ENCODE measurements around the gene CERT1.
A peak's percentile ranks its signal among the peaks of the same experiment; 100 is the strongest.

CERT1 gene

DNA sequence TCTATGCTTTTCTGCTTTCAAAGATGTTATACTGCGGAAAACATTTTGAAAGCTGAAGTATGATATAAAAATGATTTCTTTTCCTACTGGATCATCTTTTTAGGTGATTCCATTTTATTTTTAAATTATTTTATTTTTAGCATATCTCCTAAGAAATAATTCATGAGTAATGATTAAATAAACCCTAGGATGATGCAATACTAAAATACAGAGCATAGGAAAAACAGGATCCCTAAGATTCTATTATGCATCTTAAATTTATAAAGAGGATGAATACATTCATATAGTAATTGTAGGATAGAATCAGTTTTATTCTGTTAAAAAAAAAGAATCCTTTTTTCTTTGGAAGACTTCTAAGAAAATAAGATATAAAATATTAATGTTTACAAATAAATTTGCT, 11.1 kb upstream of the CERT1 start:
- Histone ChIP-seq H3K36me3 (ENCODE audit: insufficient read depth, insufficient read length, low read length) (no peaks in the 10 kb centered on the region), H3K4me1 (ENCODE audit: insufficient read depth, insufficient read length) (no peaks in the 10 kb centered on the region), H3K27me3 (ENCODE audit: insufficient read depth, insufficient read length) (no peaks in the 10 kb centered on the region), H3K9ac (ENCODE audit: insufficient read length, low read depth) (no peak overlapping the region), H3K9me3 (ENCODE audit: insufficient read depth, low read length) (peaks cover 9% of the 10 kb centered on the region; the same call in 1 of the 2 replicates), H3K4me3 (ENCODE audit: insufficient read length, low read depth) (no peak overlapping the region)
- DNase-seq (ENCODE audit: low read depth, low spot score), result no peak
- no peak for TF ChIP-seq YY1 (IDR thresholded peaks at IDR 0.05; ENCODE audit: insufficient read depth, insufficient read length)
- TF ChIP-seq ZNF274 (IDR thresholded peaks at IDR 0.05; ENCODE audit: low read depth, low read length), result no peak
- no peak for TF ChIP-seq SUZ12 (IDR thresholded peaks at IDR 0.05; ENCODE audit: extremely low read depth, insufficient read depth, insufficient read length)

DNA sequence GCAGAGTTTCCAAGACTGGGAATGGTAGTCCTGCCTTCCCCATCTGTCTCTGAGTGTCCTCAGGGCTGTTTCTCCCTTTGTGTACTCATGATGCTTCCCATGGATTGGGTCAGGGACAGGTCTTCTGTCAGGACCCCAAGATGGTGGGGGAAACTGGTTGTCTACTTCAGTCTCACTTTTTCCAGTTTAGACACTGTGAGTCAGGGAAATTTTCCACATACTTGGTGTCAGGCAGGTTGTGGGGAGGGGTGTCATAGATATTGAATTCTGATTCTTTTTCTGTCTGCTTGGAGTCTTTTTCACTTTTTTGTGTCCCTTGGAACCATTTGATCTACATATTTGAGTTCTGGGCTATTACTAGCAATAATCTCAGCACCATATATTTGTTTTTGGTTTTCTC, 10.6 kb upstream of the CERT1 start:
- no peak for DNase-seq (ENCODE audit: low read depth, low spot score)
- H3K4me1 ChIP-seq (ENCODE audit: insufficient read depth, insufficient read length), result no peaks in the 10 kb centered on the region
- H3K9ac ChIP-seq (ENCODE audit: insufficient read length, low read depth), result no peak overlapping the region
- H3K4me3 ChIP-seq (ENCODE audit: insufficient read length, low read depth), result no peak overlapping the region
- no peaks in the 10 kb centered on the region for H3K36me3 ChIP-seq (ENCODE audit: insufficient read depth, insufficient read length, low read length)
- TF ChIP-seq SUZ12 (IDR thresholded peaks at IDR 0.05; ENCODE audit: extremely low read depth, insufficient read depth, insufficient read length) (no peak), ZNF274 (IDR thresholded peaks at IDR 0.05; ENCODE audit: low read depth, low read length) (no peak), YY1 (IDR thresholded peaks at IDR 0.05; ENCODE audit: insufficient read depth, insufficient read length) (no peak)
- no peaks in the 10 kb centered on the region for H3K27me3 ChIP-seq (ENCODE audit: insufficient read depth, insufficient read length)
- peaks cover 9% of the 10 kb centered on the region; the same call in 1 of the 2 replicates for H3K9me3 ChIP-seq (ENCODE audit: insufficient read depth, low read length)

DNA sequence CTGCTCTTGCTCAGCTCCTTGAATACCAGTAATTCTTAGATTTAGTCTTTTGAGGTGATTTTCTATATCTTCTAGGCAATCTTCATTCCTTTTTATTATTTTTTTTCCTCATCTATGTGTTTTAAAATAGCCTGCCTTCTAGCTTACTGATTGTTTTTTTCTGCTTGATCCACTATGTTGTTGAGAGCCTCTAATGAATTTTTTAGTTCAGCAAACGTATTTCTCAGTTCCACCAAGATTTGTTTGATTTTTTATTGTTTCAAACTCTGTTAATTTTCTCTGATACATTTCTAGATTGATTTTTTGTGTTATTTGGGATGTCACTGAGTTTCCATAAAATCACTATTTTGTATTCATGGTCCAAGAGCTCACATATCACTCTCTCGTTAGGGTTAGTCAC, 9.8 kb upstream of the CERT1 start:
- Histone ChIP-seq H3K4me3 (ENCODE audit: insufficient read length, low read depth) (no peak overlapping the region), H3K9me3 (ENCODE audit: insufficient read depth, low read length) (peaks cover 9% of the 10 kb centered on the region; the same call in 1 of the 2 replicates), H3K36me3 (ENCODE audit: insufficient read depth, insufficient read length, low read length) (no peaks in the 10 kb centered on the region), H3K9ac (ENCODE audit: insufficient read length, low read depth) (no peak overlapping the region), H3K4me1 (ENCODE audit: insufficient read depth, insufficient read length) (no peaks in the 10 kb centered on the region), H3K27me3 (ENCODE audit: insufficient read depth, insufficient read length) (no peaks in the 10 kb centered on the region)
- no peak for TF ChIP-seq YY1 (IDR thresholded peaks at IDR 0.05; ENCODE audit: insufficient read depth, insufficient read length)
- no peak for TF ChIP-seq ZNF274 (IDR thresholded peaks at IDR 0.05; ENCODE audit: low read depth, low read length)
- TF ChIP-seq SUZ12 (IDR thresholded peaks at IDR 0.05; ENCODE audit: extremely low read depth, insufficient read depth, insufficient read length), result no peak
- DNase-seq (ENCODE audit: low read depth, low spot score), result no peak

GRCh38 chr5:75519761-75520160, 8.3 kb upstream of the CERT1 start:
- no peak for DNase-seq (ENCODE audit: low read depth, low spot score)
- TF ChIP-seq SUZ12 (IDR thresholded peaks at IDR 0.05; ENCODE audit: extremely low read depth, insufficient read depth, insufficient read length), result no peak
- no peak for TF ChIP-seq YY1 (IDR thresholded peaks at IDR 0.05; ENCODE audit: insufficient read depth, insufficient read length)
- no peak for TF ChIP-seq ZNF274 (IDR thresholded peaks at IDR 0.05; ENCODE audit: low read depth, low read length)
- Histone ChIP-seq H3K9ac (ENCODE audit: insufficient read length, low read depth) (no peak overlapping the region), H3K36me3 (ENCODE audit: insufficient read depth, insufficient read length, low read length) (no peaks in the 10 kb centered on the region), H3K4me1 (ENCODE audit: insufficient read depth, insufficient read length) (no peaks in the 10 kb centered on the region), H3K4me3 (ENCODE audit: insufficient read length, low read depth) (no peak overlapping the region), H3K27me3 (ENCODE audit: insufficient read depth, insufficient read length) (no peaks in the 10 kb centered on the region), H3K9me3 (ENCODE audit: insufficient read depth, low read length) (peaks cover 9% of the 10 kb centered on the region; the same call in 1 of the 2 replicates)

DNA sequence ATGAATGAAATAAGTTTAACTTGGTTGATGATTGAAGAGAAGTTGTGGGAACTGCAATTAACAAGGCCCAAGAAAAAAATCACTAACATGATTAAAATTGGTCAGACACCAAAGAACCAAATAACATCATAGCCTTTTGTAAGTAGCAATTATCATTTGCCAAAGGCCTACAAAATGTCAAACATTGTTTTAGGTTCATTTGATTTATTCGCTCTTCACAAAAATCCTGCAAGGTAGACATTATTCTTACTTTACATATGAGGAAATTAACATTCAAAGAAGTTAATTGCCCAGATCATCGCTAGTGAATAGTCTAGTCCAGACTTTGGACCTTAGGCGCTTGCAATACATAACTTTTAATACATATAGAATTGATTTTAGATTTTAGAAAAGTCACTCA, 2.9 kb upstream of the CERT1 start:
- TF ChIP-seq SUZ12 (IDR thresholded peaks at IDR 0.05; ENCODE audit: extremely low read depth, insufficient read depth, insufficient read length), result no peak
- no peak for TF ChIP-seq YY1 (IDR thresholded peaks at IDR 0.05; ENCODE audit: insufficient read depth, insufficient read length)
- TF ChIP-seq ZNF274 (IDR thresholded peaks at IDR 0.05; ENCODE audit: low read depth, low read length), result no peak
- Histone ChIP-seq H3K27me3 (ENCODE audit: insufficient read depth, insufficient read length) (no peaks in the 10 kb centered on the region), H3K9ac (ENCODE audit: insufficient read length, low read depth) (no peak overlapping the region), H3K4me1 (ENCODE audit: insufficient read depth, insufficient read length) (no peaks in the 10 kb centered on the region), H3K9me3 (ENCODE audit: insufficient read depth, low read length) (no peaks in the 10 kb centered on the region), H3K4me3 (ENCODE audit: insufficient read length, low read depth) (no peak overlapping the region), H3K36me3 (ENCODE audit: insufficient read depth, insufficient read length, low read length) (no peaks in the 10 kb centered on the region)
- no peak for DNase-seq (ENCODE audit: low read depth, low spot score)

DNA sequence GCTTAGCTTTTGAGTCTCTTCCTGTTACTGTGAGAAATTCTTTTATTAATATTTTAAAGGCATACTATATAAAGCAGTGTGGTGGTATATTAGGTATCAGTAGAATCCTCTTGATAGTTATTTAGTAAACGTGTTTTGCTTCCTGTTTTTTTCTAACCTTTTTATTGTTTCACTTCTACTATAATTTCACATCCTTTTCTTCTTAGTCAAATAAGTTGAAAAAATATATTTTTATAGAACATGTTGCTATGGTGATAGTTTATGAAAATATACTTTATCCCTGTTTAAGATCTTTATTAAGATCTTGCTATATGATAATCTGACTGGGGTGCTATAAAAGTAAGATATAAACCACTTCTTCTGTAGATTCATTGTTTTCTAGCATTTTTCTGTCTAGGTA, 2.4 kb upstream of the CERT1 start:
- TF ChIP-seq YY1 (IDR thresholded peaks at IDR 0.05; ENCODE audit: insufficient read depth, insufficient read length) (no peak), SUZ12 (IDR thresholded peaks at IDR 0.05; ENCODE audit: extremely low read depth, insufficient read depth, insufficient read length) (no peak), ZNF274 (IDR thresholded peaks at IDR 0.05; ENCODE audit: low read depth, low read length) (no peak)
- H3K27me3 ChIP-seq (ENCODE audit: insufficient read depth, insufficient read length), result no peaks in the 10 kb centered on the region
- no peak for DNase-seq (ENCODE audit: low read depth, low spot score)
- H3K9ac ChIP-seq (ENCODE audit: insufficient read length, low read depth), result no peak overlapping the region
- H3K4me1 ChIP-seq (ENCODE audit: insufficient read depth, insufficient read length), result no peaks in the 10 kb centered on the region
- no peaks in the 10 kb centered on the region for H3K36me3 ChIP-seq (ENCODE audit: insufficient read depth, insufficient read length, low read length)
- no peak overlapping the region for H3K4me3 ChIP-seq (ENCODE audit: insufficient read length, low read depth)
- H3K9me3 ChIP-seq (ENCODE audit: insufficient read depth, low read length), result no peaks in the 10 kb centered on the region

DNA sequence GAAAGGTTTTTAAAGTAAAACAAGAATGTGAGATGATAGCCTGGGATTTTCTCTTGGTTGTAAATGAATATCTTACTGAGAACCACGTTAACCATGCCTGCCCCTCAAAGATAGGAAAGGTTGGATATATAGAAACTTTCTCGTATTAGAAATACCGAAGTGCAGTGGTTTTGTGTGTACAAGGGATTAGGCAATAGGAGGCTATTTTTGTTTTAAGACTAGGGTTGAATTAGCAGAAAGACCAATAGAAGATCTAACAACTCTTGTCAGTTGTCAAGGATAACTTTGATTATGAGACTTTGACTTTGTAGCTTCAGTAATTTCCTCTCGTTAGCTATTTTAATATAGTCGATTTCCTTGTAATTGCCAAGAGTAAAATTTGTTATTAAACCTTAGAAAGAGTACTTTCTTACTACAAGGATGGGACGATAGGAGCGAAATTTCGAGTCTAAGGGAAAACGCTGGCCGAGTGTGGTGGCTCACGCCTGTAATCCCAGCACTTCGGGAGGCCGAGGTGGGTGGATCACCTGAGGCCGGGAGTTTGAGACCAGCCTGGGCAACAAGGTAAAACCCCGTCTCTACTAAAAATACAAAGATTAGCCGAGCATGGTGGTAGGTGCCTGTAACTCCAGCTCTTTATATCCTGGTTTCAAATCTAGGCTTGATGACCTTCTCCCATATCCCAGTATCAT, 1.1 kb upstream of the CERT1 start:
- Histone ChIP-seq H3K9me3 (ENCODE audit: insufficient read depth, low read length) (no peaks in the 10 kb centered on the region), H3K36me3 (ENCODE audit: insufficient read depth, insufficient read length, low read length) (no peaks in the 10 kb centered on the region), H3K4me3 (ENCODE audit: insufficient read length, low read depth) (peak overlapping the region; percentile 71), H3K9ac (ENCODE audit: insufficient read length, low read depth) (peak overlapping the region; percentile 81), H3K27me3 (ENCODE audit: insufficient read depth, insufficient read length) (no peaks in the 10 kb centered on the region), H3K4me1 (ENCODE audit: insufficient read depth, insufficient read length) (no peaks in the 10 kb centered on the region)
- no peak for DNase-seq (ENCODE audit: low read depth, low spot score)
- TF ChIP-seq ZNF274 (IDR thresholded peaks at IDR 0.05; ENCODE audit: low read depth, low read length), result no peak
- TF ChIP-seq SUZ12 (IDR thresholded peaks at IDR 0.05; ENCODE audit: extremely low read depth, insufficient read depth, insufficient read length), result no peak

All from NT2/D1 (cell line).